ENCODE measurements around the gene SMIM14.
"Not testable (repeated sequence)": the region's sequence is repeated elsewhere in the genome, so short reads cannot be mapped to it uniquely, and the experiment has no call there.

The SMIM14 gene

GRCh38 chr4:39530682-39531081, 108.0 kb downstream of the SMIM14 start:
- DNase-seq (ENCODE audit: low read depth) = no peak

GRCh38 chr4:39529534-39529933, 109.1 kb downstream of the SMIM14 start:
- no peak for DNase-seq (ENCODE audit: low read depth)

- peak; percentile 86 for DNase-seq (ENCODE audit: low read depth)
Observed at GRCh38 chr4:39528061-39528465, 110.6 kb downstream of the SMIM14 start.

- DNase-seq (ENCODE audit: low read depth) = peak; percentile 99
Observed at GRCh38 chr4:39527296-39528060, 111.2 kb downstream of the SMIM14 start, which contains the start of gene UGDH. Gene UGDH (minus strand): TSS chr4:39527439. CDS start chr4:39521512, 5,927 bp downstream.

GRCh38 chr4:39526765-39527295, 111.8 kb downstream of the SMIM14 start:
- DNase-seq (ENCODE audit: low read depth) = no peak

GRCh38 chr4:39525822-39526690, 112.6 kb downstream of the SMIM14 start:
- DNase-seq (ENCODE audit: low read depth) = no peak

GRCh38 chr4:39524161-39524957, 114.3 kb downstream of the SMIM14 start:
- DNase-seq (ENCODE audit: low read depth) = no peak

- no peak for DNase-seq (ENCODE audit: low read depth)
Observed at GRCh38 chr4:39522068-39522467, 116.6 kb downstream of the SMIM14 start.

- peak; percentile 72 for DNase-seq (ENCODE audit: low read depth)
Observed at GRCh38 chr4:39521253-39521919, 117.3 kb downstream of the SMIM14 start.

- DNase-seq (ENCODE audit: low read depth) = no peak
Observed at GRCh38 chr4:39518484-39518883, 120.2 kb downstream of the SMIM14 start.

GRCh38 chr4:39516407-39516966, 122.2 kb downstream of the SMIM14 start:
- DNase-seq (ENCODE audit: low read depth) = no peak

GRCh38 chr4:39515669-39516401, 122.8 kb downstream of the SMIM14 start:
- not testable (repeated sequence) for DNase-seq (ENCODE audit: low read depth)

GRCh38 chr4:39514888-39515401, 123.7 kb downstream of the SMIM14 start:
- DNase-seq (ENCODE audit: low read depth) = peak; percentile 48

- not testable (repeated sequence) for DNase-seq (ENCODE audit: low read depth)
Observed at GRCh38 chr4:39514266-39514665, 124.4 kb downstream of the SMIM14 start.

- no peak for DNase-seq (ENCODE audit: low read depth)
Observed at GRCh38 chr4:39510348-39510929, 128.2 kb downstream of the SMIM14 start.

- no peak for DNase-seq (ENCODE audit: low read depth)
Observed at GRCh38 chr4:39505581-39505980, 133.1 kb downstream of the SMIM14 start.

GRCh38 chr4:39504538-39504937, 134.1 kb downstream of the SMIM14 start:
- no peak for DNase-seq (ENCODE audit: low read depth)

- DNase-seq (ENCODE audit: low read depth) = peak; percentile 26
Observed at GRCh38 chr4:39502664-39503035, 136.0 kb downstream of the SMIM14 start.

- peak; percentile 73 for DNase-seq (ENCODE audit: low read depth)
Observed at GRCh38 chr4:39502019-39502663, 136.5 kb downstream of the SMIM14 start.

Measured in fibroblast of gingiva (primary cell).